ENCODE data around the gene SLC10A7. TPM values are rescaled to one million over a fixed set of nuclear protein-coding genes. Genes with fewer than 3 reads are reported as not detected.

Gene SLC10A7
- total and polyA plus RNA-seq, 12 donors, result 1.3 to 6.6 (median 4.4) TPM

- Histone ChIP-seq H3K4me1 (peaks cover 0 to 2% (median 0%) of the 10 kb centered on the region in 9 donors), H3K36me3 (peaks cover 0 to 5% (median 0%) of the 10 kb centered on the region in 9 donors), H3K9me3 (no peaks in the 10 kb centered on the region), H3K27ac (no peak overlapping the region), H3K4me3 (no peak overlapping the region), H3K27me3 (no peaks in the 10 kb centered on the region)
- intact Hi-C loops (cut with DNase I), result no loop called here
- no peak for DNase-seq
- 96 to 98% methylated on average over 37 of the region's 37 CpGs for WGBS, 2 donors
- no peak for ATAC-seq
- TF ChIP-seq CTCF (IDR thresholded peaks at IDR 0.05), result no peak
Measured at GRCh38 chr4:146445198-146446150, 76.3 kb downstream of the SLC10A7 start.

GRCh38 chr4:146443525-146443924, 78.2 kb downstream of the SLC10A7 start:
- H3K27ac ChIP-seq, result no peak overlapping the region
- intact Hi-C loops (cut with DNase I), result no loop called here
- peaks cover 0 to 5% (median 0%) of the 10 kb centered on the region in 9 donors for H3K36me3 ChIP-seq
- H3K4me3 ChIP-seq, result no peak overlapping the region
- WGBS, 2 donors, result 89 to 91% methylated on average over 2 of the region's 2 CpGs
- no peaks in the 10 kb centered on the region for H3K9me3 ChIP-seq
- peaks cover 0 to 5% (median 3%) of the 10 kb centered on the region in 9 donors for H3K4me1 ChIP-seq
- no peaks in the 10 kb centered on the region for H3K27me3 ChIP-seq
- DNase-seq (no peak), ATAC-seq (no peak)
- TF ChIP-seq CTCF (IDR thresholded peaks at IDR 0.05), result no peak

GRCh38 chr4:146442801-146443200, 78.9 kb downstream of the SLC10A7 start:
- Histone ChIP-seq H3K4me3 (no peak overlapping the region), H3K27ac (no peak overlapping the region), H3K4me1 (peaks cover 0 to 12% (median 10%) of the 10 kb centered on the region in 9 donors), H3K36me3 (peaks cover 0 to 5% (median 0%) of the 10 kb centered on the region in 9 donors), H3K27me3 (no peaks in the 10 kb centered on the region), H3K9me3 (no peaks in the 10 kb centered on the region)
- ATAC-seq (no peak), DNase-seq (no peak)
- intact Hi-C loops (cut with DNase I), result no loop called here
- WGBS, 2 donors, result 97 to 98% methylated on average over 1 of the region's 1 CpG
- TF ChIP-seq CTCF (IDR thresholded peaks at IDR 0.05), result no peak

- no peaks in the 10 kb centered on the region for H3K27me3 ChIP-seq
- intact Hi-C loops (cut with DNase I), result no loop called here
- peaks cover 0 to 16% (median 10%) of the 10 kb centered on the region in 9 donors for H3K4me1 ChIP-seq
- WGBS, 2 donors, result 87 to 90% methylated on average over 4 of the region's 4 CpGs
- ATAC-seq (no peak), DNase-seq (no peak)
- H3K27ac ChIP-seq, result no peak overlapping the region
- no peaks in the 10 kb centered on the region for H3K9me3 ChIP-seq
- no peak overlapping the region for H3K4me3 ChIP-seq
- H3K36me3 ChIP-seq, result no peaks in the 10 kb centered on the region
- TF ChIP-seq CTCF (IDR thresholded peaks at IDR 0.05), result no peak
Measured at GRCh38 chr4:146439999-146440398, 81.7 kb downstream of the SLC10A7 start.
